HepG2 (cell line): Measurements from ENCODE around the gene ANKRD37. TPM values are rescaled to one million over a fixed set of nuclear protein-coding genes. Genes with fewer than 3 reads are reported as not detected.

ENCODE experiments used
- ATAC-seq: fragments of 200-7000 bp; cut with Tn5 transposase; 3 replicates; pipeline ENCODE4 v1.9.1; 2020; ENCODE audit warnings: mild to moderate bottlenecking, moderate library complexity
- BruUV-seq: library from RNA; stranded (reverse); fragments of 400-500 nt; replicated peaks from 2 replicates; lab custom pipeline; 2021; lab: Mats Ljungman, UMichigan
- CTCF ChIA-PET: fragments of 300-600 bp; formaldehyde crosslinking; extraction: SDS; loops from one replicate; lab custom pipeline; 2021; ENCODE audit warnings: low total read pairs, inconsistent platforms, low intra/inter-chr PET ratio; lab: Yijun Ruan, JAX
- POLR2A ChIA-PET: fragments of 350-600 bp; sonication (Branson Sonifier 250); formaldehyde crosslinking; loops from one replicate; lab custom pipeline; 2020; ENCODE audit warnings: antibody characterized with exemption, inconsistent platforms; lab: Yijun Ruan, JAX
- DNase-seq: peaks from one replicate; pipeline ENCODE4 v3.0.0-alpha.2; 2015; ENCODE audit warnings: low spot score
- FAIRE-seq: peaks from 3 replicates; lab custom pipeline; 2011; peaks lifted over from hg19 to GRCh38; lab: Jason Lieb, UNC
- H2AFZ ChIP-seq: one replicate; pipeline ENCODE4 v1.6.1; 2011; ENCODE audit warnings: low read length, inconsistent platforms
- H3K27ac ChIP-seq: fragments of 300-600 bp; 3 replicates; pipeline ENCODE4 v1.8.0; 2011; ENCODE audit warnings: mixed run types, mild to moderate bottlenecking, mixed read lengths, low read length, inconsistent platforms; ENCODE audit not compliant: insufficient read depth; ENCODE audit errors: extremely low read length
- H3K27me3 ChIP-seq, 2 experiments: fragments of 200-600 bp in 1 of 2; 2 replicates in 1 of 2; 3 replicates in 1 of 2; pipeline versions ENCODE4 v1.6.0 to v1.8.0; 2011; ENCODE audit warnings: low read length in 2 of 2, mild to moderate bottlenecking in 2 of 2, moderate library complexity in 2 of 2, inconsistent platforms in 1 of 2; ENCODE audit not compliant: insufficient read depth in 2 of 2, control insufficient read depth in 1 of 2
- H3K36me3 ChIP-seq, 2 experiments: fragments of 200-600 bp in 1 of 2; replicated peaks in 1 of 2; 2 replicates in 1 of 2; 3 replicates in 1 of 2; pipeline versions ENCODE4 v1.5.1 to v1.8.0; 2011; ENCODE audit warnings: low read length in 2 of 2, inconsistent platforms in 1 of 2; ENCODE audit not compliant: insufficient read depth in 2 of 2, control insufficient read depth in 1 of 2
- H3K4me1 ChIP-seq: 2 replicates; pipeline ENCODE4 v1.5.1; 2012; ENCODE audit warnings: low read length, inconsistent platforms; ENCODE audit not compliant: insufficient read depth
- H3K4me2 ChIP-seq: 2 replicates; pipeline ENCODE4 v1.6.0; 2011; ENCODE audit warnings: low read depth, low read length, inconsistent platforms
- H3K4me3 ChIP-seq, 3 experiments: fragments of 200-600 bp in 1 of 3; sonication (generic), shearing (Covaris generic) in 1 of 3; replicated peaks in 1 of 3; 2 replicates each; pipeline ENCODE4 v1.5.1; 2011 to 2016; ENCODE audit warnings: low read length in 3 of 3, inconsistent platforms in 2 of 3, low read depth in 2 of 3, mild to moderate bottlenecking in 2 of 3, control low read depth in 1 of 3, mixed read lengths in 1 of 3; ENCODE audit not compliant: insufficient read depth in 1 of 3
- H3K79me2 ChIP-seq: one replicate; pipeline ENCODE4 v1.6.1; 2011; ENCODE audit warnings: low read length, inconsistent platforms; ENCODE audit not compliant: insufficient read depth
- H3K9ac ChIP-seq: 2 replicates; pipeline ENCODE4 v1.6.0; 2011; ENCODE audit warnings: mild to moderate bottlenecking, low read depth, low read length, inconsistent platforms; ENCODE audit not compliant: insufficient read depth
- H3K9me3 ChIP-seq: 2 replicates; pipeline ENCODE4 v1.5.1; 2012; ENCODE audit warnings: mild to moderate bottlenecking, low read length
- H4K20me1 ChIP-seq: 2 replicates; pipeline ENCODE4 v1.6.0; 2011; ENCODE audit warnings: inconsistent platforms, mild to moderate bottlenecking, low read length, moderate library complexity; ENCODE audit not compliant: insufficient read depth
- ASH2L ChIP-seq: fragments of 300-600, 200-600 bp; sonication (generic); IDR thresholded peaks from 2 replicates; pipeline ENCODE4 v1.7.0; 2017; ENCODE audit warnings: low read depth, mild to moderate bottlenecking, moderate library complexity, mixed read lengths, low read length; ENCODE audit not compliant: insufficient read length
- CCAR2 ChIP-seq: fragments of 200-400 bp; formaldehyde crosslinking; optimal IDR thresholded peaks from 2 replicates; pipeline ENCODE3; 2018; ENCODE audit warnings: low read depth, mild to moderate bottlenecking, low read length, moderate library complexity
- KLF16 ChIP-seq, 2 experiments: sonication (generic) in 1 of 2; formaldehyde crosslinking in 1 of 2; IDR thresholded peaks; 2 replicates each; pipeline versions ENCODE4 v1.6.1 to v1.8.0; 2016 to 2023; ENCODE audit warnings: missing genetic modification reagents in 2 of 2, missing compliant biosample characterization in 1 of 2
- NKX3-1 ChIP-seq: sonication (generic); formaldehyde crosslinking; IDR thresholded peaks from 2 replicates; pipeline ENCODE4 v1.5.0; 2020; ENCODE audit warnings: missing genetic modification reagents
- NR0B2 ChIP-seq: sonication (generic); formaldehyde crosslinking; IDR thresholded peaks from 2 replicates; pipeline ENCODE4 v1.4.0; 2020; ENCODE audit warnings: mild to moderate bottlenecking, missing genetic modification reagents
- PITX1 ChIP-seq: sonication (generic); formaldehyde crosslinking; IDR thresholded peaks from 2 replicates; pipeline ENCODE4 v1.5.1; 2020; ENCODE audit warnings: mild to moderate bottlenecking, missing genetic modification reagents
- SMYD3 ChIP-seq: sonication (generic); formaldehyde crosslinking; IDR thresholded peaks from 2 replicates; pipeline ENCODE4 v1.8.1; 2023; ENCODE audit warnings: mild to moderate bottlenecking, missing genetic modification reagents
- TEAD3 ChIP-seq: optimal IDR thresholded peaks from 2 replicates; pipeline ENCODE3; 2016; ENCODE audit warnings: borderline replicate concordance
- TRIM24 ChIP-seq: sonication (generic); formaldehyde crosslinking; IDR thresholded peaks from 2 replicates; pipeline ENCODE4 v1.8.0; 2022; ENCODE audit warnings: mild to moderate bottlenecking, missing genetic modification reagents
- ZNF20 ChIP-seq: sonication (generic); formaldehyde crosslinking; IDR thresholded peaks from 2 replicates; pipeline ENCODE4 v1.4.0; 2020; ENCODE audit warnings: mild to moderate bottlenecking, moderate library complexity, missing genetic modification reagents
- ZNF292 ChIP-seq: sonication (generic); formaldehyde crosslinking; IDR thresholded peaks from 2 replicates; pipeline ENCODE4 v1.8.1; 2022; ENCODE audit warnings: mild to moderate bottlenecking, low read depth, missing genetic modification reagents, borderline replicate concordance
- ZNF383 ChIP-seq: sonication (generic); formaldehyde crosslinking; IDR thresholded peaks from 2 replicates; pipeline ENCODE4 v1.4.0; 2020; ENCODE audit warnings: missing genetic modification reagents, mild to moderate bottlenecking, borderline replicate concordance
- ZNF572 ChIP-seq: sonication (generic); formaldehyde crosslinking; IDR thresholded peaks from 2 replicates; pipeline ENCODE4 v1.5.1; 2020; ENCODE audit warnings: mild to moderate bottlenecking, missing genetic modification reagents
- ZNF589 ChIP-seq: sonication (generic); formaldehyde crosslinking; conservative IDR thresholded peaks from 2 replicates; pipeline ENCODE4 v1.8.0; 2022; ENCODE audit warnings: mild to moderate bottlenecking, moderate library complexity, missing genetic modification reagents
- ZNF773 ChIP-seq: sonication (generic); formaldehyde crosslinking; IDR thresholded peaks from 2 replicates; pipeline ENCODE4 v1.4.0; 2020; ENCODE audit warnings: missing genetic modification reagents, borderline replicate concordance
- WGBS: methylation state at CpG from one replicate; pipeline ENCODE4 v1.1.6; 2017; ENCODE audit warnings: low lambda C conversion rate; 5-methylcytosine and 5-hydroxymethylcytosine counted together
- in situ Hi-C: cut with HindIII; loops from 2 replicates; pipeline ENCODE4 v1.10.0; 2017; ENCODE audit warnings: low pct_unique_long_range_greater_than_20kb; ENCODE audit not compliant: extremely low pct_ligation_motif_present
- intact Hi-C: fragments of 100-400 bp; cut with micrococcal nuclease; formaldehyde crosslinking; loops from one replicate; pipeline ENCODE4 v1.10.0; 2022; ENCODE audit not compliant: unreplicated experiment
- polyA plus RNA-seq, 8 experiments: library from polyadenylated mRNA; depleted of rRNA in 3 of 8; stranded (reverse) in 7 of 8; unstranded in 1 of 8; fragments of >200 nt; fragmentation: Illumina TruSeq in 4 of 8; extraction: Trizol in 4 of 8; gene quantifications; 2 replicates each; pipeline versions ENCODE4 v1.2.1 to v1.2.3, GENCODE V29; 2011 to 2016; ENCODE audit warnings: low read depth in 4 of 8, missing spikeins in 1 of 8, mixed read lengths in 1 of 8; ENCODE audit not compliant: insufficient read depth in 1 of 8
- total RNA-seq, 5 experiments: library from RNA; depleted of rRNA; stranded (reverse); fragments of >200 nt; fragmentation: Illumina TruSeq; extraction: Trizol; gene quantifications; 2 replicates each; pipeline ENCODE4 v1.2.3, GENCODE V29; 2016; ENCODE audit warnings: low read depth in 1 of 5
- TF ChIP-seq, protein P1 (sequence below): sonication (generic); formaldehyde crosslinking; IDR thresholded peaks from 2 replicates; pipeline ENCODE4 v1.9.0; 2021; ENCODE audit warnings: missing genetic modification reagents, borderline replicate concordance
- TF ChIP-seq, protein P2 (sequence below): sonication (generic); formaldehyde crosslinking; IDR thresholded peaks from 2 replicates; pipeline ENCODE4 v1.4.0; 2020; ENCODE audit warnings: mild to moderate bottlenecking, missing genetic modification reagents, borderline replicate concordance

The ANKRD37 gene
- total and polyA plus RNA-seq, 2 of the 13 experiments (the other 11 are each of a cell fraction or from before 2014, with no cell fraction given): 2.2 to 51.4 TPM

- Histone ChIP-seq H4K20me1 (no peaks in the 10 kb centered on the region), H3K27me3 (no peaks in the 10 kb centered on the region), H3K36me3 (peaks cover 10 to 43% of the 10 kb centered on the region in 2 experiments; a peak in 4 of 5 replicates), H2AFZ (no peak overlapping the region), H3K4me1 (peaks cover 8% of the 10 kb centered on the region), H3K9me3 (no peaks in the 10 kb centered on the region), H3K27ac (no peak overlapping the region), H3K79me2 (no peaks in the 10 kb centered on the region)
- ChIA-PET CTCF (no interaction called here), POLR2A (no interaction called here)
- no peak for FAIRE-seq
- no TSS peak for BruUV-seq
- 93% methylated on average over 5 of the region's 5 CpGs for WGBS
- no peak for DNase-seq
- no peak for ATAC-seq
- in situ Hi-C loops: no loop called here
- TF ChIP-seq TEAD3 (CRISPR knock-in tag) (no peak), ASH2L (no peak), TRIM24 (CRISPR knock-in tag) (no peak), CCAR2 (no peak), SMYD3 (CRISPR knock-in tag) (no peak), ZNF20 (no peak), KLF16 (CRISPR knock-in tag; IDR thresholded peaks at IDR 0.05) (no peak), ZNF589 (CRISPR knock-in tag) (no peak), ZNF572 (CRISPR knock-in tag) (no peak), PITX1 (CRISPR knock-in tag) (no peak), NR0B2 (CRISPR knock-in tag) (no peak), ZNF383 (CRISPR knock-in tag) (no peak), ZNF292 (CRISPR knock-in tag) (no peak), ZNF773 (no peak), NKX3-1 (CRISPR knock-in tag) (no peak)
- TF ChIP-seq, protein P1, sequence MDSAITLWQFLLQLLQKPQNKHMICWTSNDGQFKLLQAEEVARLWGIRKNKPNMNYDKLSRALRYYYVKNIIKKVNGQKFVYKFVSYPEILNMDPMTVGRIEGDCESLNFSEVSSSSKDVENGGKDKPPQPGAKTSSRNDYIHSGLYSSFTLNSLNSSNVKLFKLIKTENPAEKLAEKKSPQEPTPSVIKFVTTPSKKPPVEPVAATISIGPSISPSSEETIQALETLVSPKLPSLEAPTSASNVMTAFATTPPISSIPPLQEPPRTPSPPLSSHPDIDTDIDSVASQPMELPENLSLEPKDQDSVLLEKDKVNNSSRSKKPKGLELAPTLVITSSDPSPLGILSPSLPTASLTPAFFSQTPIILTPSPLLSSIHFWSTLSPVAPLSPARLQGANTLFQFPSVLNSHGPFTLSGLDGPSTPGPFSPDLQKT: no peak
- TF ChIP-seq, protein P2, sequence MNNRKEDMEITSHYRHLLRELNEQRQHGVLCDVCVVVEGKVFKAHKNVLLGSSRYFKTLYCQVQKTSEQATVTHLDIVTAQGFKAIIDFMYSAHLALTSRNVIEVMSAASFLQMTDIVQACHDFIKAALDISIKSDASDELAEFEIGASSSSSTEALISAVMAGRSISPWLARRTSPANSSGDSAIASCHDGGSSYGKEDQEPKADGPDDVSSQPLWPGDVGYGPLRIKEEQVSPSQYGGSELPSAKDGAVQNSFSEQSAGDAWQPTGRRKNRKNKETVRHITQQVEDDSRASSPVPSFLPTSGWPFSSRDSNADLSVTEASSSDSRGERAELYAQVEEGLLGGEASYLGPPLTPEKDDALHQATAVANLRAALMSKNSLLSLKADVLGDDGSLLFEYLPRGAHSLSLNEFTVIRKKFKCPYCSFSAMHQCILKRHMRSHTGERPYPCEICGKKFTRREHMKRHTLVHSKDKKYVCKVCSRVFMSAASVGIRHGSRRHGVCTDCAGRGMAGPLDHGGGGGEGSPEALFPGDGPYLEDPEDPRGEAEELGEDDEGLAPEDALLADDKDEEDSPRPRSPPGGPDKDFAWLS (CRISPR knock-in tag): no peak
- TF ChIP-seq, all 625 proteins: peak for 0
- H3K9ac ChIP-seq: no peak overlapping the region
- no peak overlapping the region for H3K4me3 ChIP-seq
- intact Hi-C loops: no loop called here
- no peak overlapping the region for H3K4me2 ChIP-seq
Observed at GRCh38 chr4:185357211-185357610, 39.4 kb upstream of the ANKRD37 start.
